ENCODE data around the gene CCDC106. TPM values are rescaled to one million over a fixed set of nuclear protein-coding genes. Genes with fewer than 3 reads are reported as not detected.
A peak's percentile ranks its signal among the peaks of the same experiment; 100 is the strongest.

The CCDC106 gene
- total RNA-seq, 1 experiment from 2014 or later: 19.9 TPM

DNA sequence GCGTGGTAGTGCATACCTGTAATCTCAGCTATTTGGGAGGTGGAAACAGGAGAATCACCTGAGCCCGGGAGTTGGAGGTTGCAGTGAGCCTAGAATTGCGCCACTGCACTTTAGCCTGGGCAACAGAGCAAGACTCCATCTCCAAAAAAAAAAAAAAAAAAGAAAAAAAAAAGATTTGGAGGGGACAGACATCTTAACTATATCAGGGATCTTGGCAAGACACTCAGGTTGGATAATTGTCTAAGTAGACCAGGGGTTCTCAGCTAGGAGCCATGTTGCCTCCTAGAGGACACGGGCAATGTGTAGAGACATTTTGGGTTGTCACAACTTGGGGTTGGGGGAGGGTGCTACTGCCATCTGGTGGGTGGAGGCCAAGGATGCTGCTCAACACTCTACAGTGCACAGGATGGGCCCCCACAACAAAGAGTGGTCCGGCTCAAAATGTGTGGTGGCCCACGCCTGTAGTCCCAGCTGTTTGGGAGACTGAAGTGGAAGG is 9.1 kb upstream of the CCDC106 start:
- H2BK12ac ChIP-seq (ENCODE audit: insufficient read length, low read depth, low read length): no peak overlapping the region
- H3K79me1 ChIP-seq (ENCODE audit: insufficient read depth, low read depth, low read length, poor library complexity, severe bottlenecking): peaks cover 6% of the 10 kb centered on the region
- H3K9me3 ChIP-seq (ENCODE audit: control insufficient read depth, low read depth, low read length): no peaks in the 10 kb centered on the region
- H3T11ph ChIP-seq (ENCODE audit: low read length): no peak overlapping the region
- peak overlapping the region in 1 of 2 experiments; percentile 60; a peak in 2 of 5 replicates for H3K4me3 Mint-ChIP-seq
- no peaks in the 10 kb centered on the region for H4K20me1 ChIP-seq (ENCODE audit: control insufficient read depth, insufficient read depth, insufficient read length)
- peaks cover 13 to 16% (median 14%) of the 10 kb centered on the region in 3 experiments for H3K36me3 Mint-ChIP-seq (ENCODE audit: insufficient read depth in 1 of 3, low read depth in 3 of 3)
- no peak overlapping the region for H2BK15ac ChIP-seq (ENCODE audit: low read depth, low read length)
- peaks cover 34 to 44% of the 10 kb centered on the region in 2 experiments for H3K4me1 Mint-ChIP-seq
- H3K27ac Mint-ChIP-seq: peak overlapping the region in 1 of 3 experiments; percentile 96; a peak in 3 of 7 replicates
- no peak overlapping the region for H2AK5ac ChIP-seq (ENCODE audit: insufficient read length, low read length)
- H2BK20ac ChIP-seq (ENCODE audit: low read depth, low read length, poor library complexity, severe bottlenecking): no peak overlapping the region
- TF ChIP-seq, protein P1, sequence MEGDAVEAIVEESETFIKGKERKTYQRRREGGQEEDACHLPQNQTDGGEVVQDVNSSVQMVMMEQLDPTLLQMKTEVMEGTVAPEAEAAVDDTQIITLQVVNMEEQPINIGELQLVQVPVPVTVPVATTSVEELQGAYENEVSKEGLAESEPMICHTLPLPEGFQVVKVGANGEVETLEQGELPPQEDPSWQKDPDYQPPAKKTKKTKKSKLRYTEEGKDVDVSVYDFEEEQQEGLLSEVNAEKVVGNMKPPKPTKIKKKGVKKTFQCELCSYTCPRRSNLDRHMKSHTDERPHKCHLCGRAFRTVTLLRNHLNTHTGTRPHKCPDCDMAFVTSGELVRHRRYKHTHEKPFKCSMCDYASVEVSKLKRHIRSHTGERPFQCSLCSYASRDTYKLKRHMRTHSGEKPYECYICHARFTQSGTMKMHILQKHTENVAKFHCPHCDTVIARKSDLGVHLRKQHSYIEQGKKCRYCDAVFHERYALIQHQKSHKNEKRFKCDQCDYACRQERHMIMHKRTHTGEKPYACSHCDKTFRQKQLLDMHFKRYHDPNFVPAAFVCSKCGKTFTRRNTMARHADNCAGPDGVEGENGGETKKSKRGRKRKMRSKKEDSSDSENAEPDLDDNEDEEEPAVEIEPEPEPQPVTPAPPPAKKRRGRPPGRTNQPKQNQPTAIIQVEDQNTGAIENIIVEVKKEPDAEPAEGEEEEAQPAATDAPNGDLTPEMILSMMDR (conservative IDR thresholded peaks at IDR 0.05): peak; percentile 67
- H3K9me3 Mint-ChIP-seq: peaks cover 0 to 4% of the 10 kb centered on the region in 2 experiments; a peak in 3 of 5 replicates
- no peak overlapping the region for H3K14ac ChIP-seq (ENCODE audit: insufficient read depth, low read length)
- H3K56ac ChIP-seq (ENCODE audit: insufficient read length, low read depth, low read length): no peak overlapping the region
- no peak overlapping the region for H3K9ac ChIP-seq (ENCODE audit: extremely low read depth, insufficient read length, low read length)
- no peak overlapping the region for H4K91ac ChIP-seq (ENCODE audit: insufficient read length, low read depth, low read length)
- H3K4ac ChIP-seq (ENCODE audit: low read depth, low read length): no peak overlapping the region
- H4K5ac ChIP-seq (ENCODE audit: insufficient read length, low read depth, low read length): no peak overlapping the region
- H3K27ac ChIP-seq (ENCODE audit: insufficient read length, low read depth, low read length): no peak overlapping the region
- peak; percentile 67 for DNase-seq
- no peak overlapping the region for H2BK5ac ChIP-seq (ENCODE audit: insufficient read length, low read length)
- peaks cover 30% of the 10 kb centered on the region for H3K23me2 ChIP-seq (ENCODE audit: insufficient read length, low read depth, low read length, poor library complexity, severe bottlenecking)
- 0 out of 2 replicates have a peak, but pooled peaks cover 2% of the 10 kb centered on the region for H3K4me1 ChIP-seq (ENCODE audit: insufficient read depth, low read length)
- H4K8ac ChIP-seq (replicated peaks; ENCODE audit: insufficient read length, low read depth, low read length): no peak overlapping the region
- no peak overlapping the region for H2AFZ ChIP-seq (ENCODE audit: low read length)
- H2BK120ac ChIP-seq (ENCODE audit: low read depth, low read length, poor library complexity, severe bottlenecking): no peak overlapping the region
- H3K79me2 ChIP-seq (ENCODE audit: insufficient read depth, low read length): peaks cover 11% of the 10 kb centered on the region; the same call in 1 of the 2 replicates
- H3K23ac ChIP-seq (ENCODE audit: insufficient read length, low read depth, low read length): no peak overlapping the region
- peaks cover 4% of the 10 kb centered on the region; the same call in 1 of the 2 replicates for H3K27me3 Mint-ChIP-seq (ENCODE audit: low read depth)
- H3K18ac ChIP-seq (ENCODE audit: insufficient read length, low read depth, low read length): no peak overlapping the region
- no peaks in the 10 kb centered on the region for H3K27me3 ChIP-seq (ENCODE audit: insufficient read depth, low read length)
- H3K4me2 ChIP-seq (ENCODE audit: insufficient read depth, insufficient read length, low read length): no peak overlapping the region
- no CpG with 5 or more reads among the region's 6 CpGs for WGBS (ENCODE audit: extremely low coverage, insufficient read length, low lambda C conversion rate)

Measured in H9 (cell line).